HepG2 (cell line): ENCODE results near the gene CCND1. TPM values are rescaled to one million over a fixed set of nuclear protein-coding genes. Genes with fewer than 3 reads are reported as not detected.

ENCODE experiments used
- ATAC-seq: fragments of 200-7000 bp; cut with Tn5 transposase; 3 replicates; pipeline ENCODE4 v1.9.1; 2020; ENCODE audit warnings: mild to moderate bottlenecking, moderate library complexity
- BruUV-seq: library from RNA; stranded (reverse); fragments of 400-500 nt; replicated peaks from 2 replicates; lab custom pipeline; 2021; lab: Mats Ljungman, UMichigan
- CTCF ChIA-PET: fragments of 300-600 bp; formaldehyde crosslinking; extraction: SDS; loops from one replicate; lab custom pipeline; 2021; ENCODE audit warnings: low total read pairs, inconsistent platforms, low intra/inter-chr PET ratio; lab: Yijun Ruan, JAX
- POLR2A ChIA-PET: fragments of 350-600 bp; sonication (Branson Sonifier 250); formaldehyde crosslinking; loops from one replicate; lab custom pipeline; 2020; ENCODE audit warnings: antibody characterized with exemption, inconsistent platforms; lab: Yijun Ruan, JAX
- DNase-seq: peaks from one replicate; pipeline ENCODE4 v3.0.0-alpha.2; 2015; ENCODE audit warnings: low spot score
- FAIRE-seq: peaks from 3 replicates; lab custom pipeline; 2011; peaks lifted over from hg19 to GRCh38; lab: Jason Lieb, UNC
- H2AFZ ChIP-seq: one replicate; pipeline ENCODE4 v1.6.1; 2011; ENCODE audit warnings: low read length, inconsistent platforms
- H3K27ac ChIP-seq: fragments of 300-600 bp; 3 replicates; pipeline ENCODE4 v1.8.0; 2011; ENCODE audit warnings: mixed run types, mild to moderate bottlenecking, mixed read lengths, low read length, inconsistent platforms; ENCODE audit not compliant: insufficient read depth; ENCODE audit errors: extremely low read length
- H3K27me3 ChIP-seq, 2 experiments: fragments of 200-600 bp in 1 of 2; 2 replicates in 1 of 2; 3 replicates in 1 of 2; pipeline versions ENCODE4 v1.6.0 to v1.8.0; 2011; ENCODE audit warnings: low read length in 2 of 2, mild to moderate bottlenecking in 2 of 2, moderate library complexity in 2 of 2, inconsistent platforms in 1 of 2; ENCODE audit not compliant: insufficient read depth in 2 of 2, control insufficient read depth in 1 of 2
- H3K36me3 ChIP-seq, 2 experiments: fragments of 200-600 bp in 1 of 2; replicated peaks in 1 of 2; 2 replicates in 1 of 2; 3 replicates in 1 of 2; pipeline versions ENCODE4 v1.5.1 to v1.8.0; 2011; ENCODE audit warnings: low read length in 2 of 2, inconsistent platforms in 1 of 2; ENCODE audit not compliant: insufficient read depth in 2 of 2, control insufficient read depth in 1 of 2
- H3K4me1 ChIP-seq: 2 replicates; pipeline ENCODE4 v1.5.1; 2012; ENCODE audit warnings: low read length, inconsistent platforms; ENCODE audit not compliant: insufficient read depth
- H3K4me2 ChIP-seq: 2 replicates; pipeline ENCODE4 v1.6.0; 2011; ENCODE audit warnings: low read depth, low read length, inconsistent platforms
- H3K4me3 ChIP-seq, 3 experiments: fragments of 200-600 bp in 1 of 3; sonication (generic), shearing (Covaris generic) in 1 of 3; replicated peaks in 1 of 3; 2 replicates each; pipeline ENCODE4 v1.5.1; 2011 to 2016; ENCODE audit warnings: low read length in 3 of 3, inconsistent platforms in 2 of 3, low read depth in 2 of 3, mild to moderate bottlenecking in 2 of 3, control low read depth in 1 of 3, mixed read lengths in 1 of 3; ENCODE audit not compliant: insufficient read depth in 1 of 3
- H3K79me2 ChIP-seq: one replicate; pipeline ENCODE4 v1.6.1; 2011; ENCODE audit warnings: low read length, inconsistent platforms; ENCODE audit not compliant: insufficient read depth
- H3K9ac ChIP-seq: 2 replicates; pipeline ENCODE4 v1.6.0; 2011; ENCODE audit warnings: mild to moderate bottlenecking, low read depth, low read length, inconsistent platforms; ENCODE audit not compliant: insufficient read depth
- H3K9me3 ChIP-seq: 2 replicates; pipeline ENCODE4 v1.5.1; 2012; ENCODE audit warnings: mild to moderate bottlenecking, low read length
- H4K20me1 ChIP-seq: 2 replicates; pipeline ENCODE4 v1.6.0; 2011; ENCODE audit warnings: inconsistent platforms, mild to moderate bottlenecking, low read length, moderate library complexity; ENCODE audit not compliant: insufficient read depth
- AGO2 ChIP-seq: fragments of 200-400 bp; formaldehyde crosslinking; optimal IDR thresholded peaks from 2 replicates; pipeline ENCODE3; 2017; ENCODE audit warnings: mild to moderate bottlenecking, low read depth, low read length, moderate library complexity
- IRF2 ChIP-seq: IDR thresholded peaks from 2 replicates; pipeline ENCODE4 v1.6.1; 2018; ENCODE audit warnings: missing genetic modification reagents, missing compliant biosample characterization
- SOX6 ChIP-seq, 2 experiments: fragments of 450-650 bp in 1 of 2; sonication (generic) in 1 of 2; formaldehyde crosslinking in 1 of 2; IDR thresholded peaks; 2 replicates each; pipeline versions ENCODE4 v1.4.0 to v1.6.1; 2017 to 2020; ENCODE audit warnings: antibody characterized with exemption in 1 of 2, mild to moderate bottlenecking in 1 of 2, missing genetic modification reagents in 1 of 2
- YEATS4 ChIP-seq: sonication (generic); formaldehyde crosslinking; IDR thresholded peaks from 2 replicates; pipeline ENCODE4 v1.4.0; 2020; ENCODE audit warnings: missing genetic modification reagents, borderline replicate concordance
- ZNF17 ChIP-seq: sonication (generic); formaldehyde crosslinking; IDR thresholded peaks from 2 replicates; pipeline ENCODE4 v1.5.0; 2020; ENCODE audit warnings: mild to moderate bottlenecking, missing genetic modification reagents
- ZNF816 ChIP-seq: sonication (generic); formaldehyde crosslinking; IDR thresholded peaks from 2 replicates; pipeline ENCODE4 v1.8.0; 2022; ENCODE audit warnings: missing genetic modification reagents, mild to moderate bottlenecking, borderline replicate concordance
- WGBS: methylation state at CpG from one replicate; pipeline ENCODE4 v1.1.6; 2017; ENCODE audit warnings: low lambda C conversion rate; 5-methylcytosine and 5-hydroxymethylcytosine counted together
- in situ Hi-C: cut with HindIII; loops from 2 replicates; pipeline ENCODE4 v1.10.0; 2017; ENCODE audit warnings: low pct_unique_long_range_greater_than_20kb; ENCODE audit not compliant: extremely low pct_ligation_motif_present
- intact Hi-C: fragments of 100-400 bp; cut with micrococcal nuclease; formaldehyde crosslinking; loops from one replicate; pipeline ENCODE4 v1.10.0; 2022; ENCODE audit not compliant: unreplicated experiment
- polyA plus RNA-seq, 8 experiments: library from polyadenylated mRNA; depleted of rRNA in 3 of 8; stranded (reverse) in 7 of 8; unstranded in 1 of 8; fragments of >200 nt; fragmentation: Illumina TruSeq in 4 of 8; extraction: Trizol in 4 of 8; gene quantifications; 2 replicates each; pipeline versions ENCODE4 v1.2.1 to v1.2.3, GENCODE V29; 2011 to 2016; ENCODE audit warnings: low read depth in 4 of 8, missing spikeins in 1 of 8, mixed read lengths in 1 of 8; ENCODE audit not compliant: insufficient read depth in 1 of 8
- total RNA-seq, 5 experiments: library from RNA; depleted of rRNA; stranded (reverse); fragments of >200 nt; fragmentation: Illumina TruSeq; extraction: Trizol; gene quantifications; 2 replicates each; pipeline ENCODE4 v1.2.3, GENCODE V29; 2016; ENCODE audit warnings: low read depth in 1 of 5
- TF ChIP-seq, protein P1 (sequence below): sonication (generic); formaldehyde crosslinking; IDR thresholded peaks from 2 replicates; pipeline ENCODE4 v1.4.0; 2020; ENCODE audit warnings: missing genetic modification reagents, mild to moderate bottlenecking, borderline replicate concordance
- TF ChIP-seq, protein P2 (sequence below): sonication (generic); formaldehyde crosslinking; IDR thresholded peaks from 2 replicates; pipeline ENCODE4 v1.5.0; 2020; ENCODE audit warnings: mild to moderate bottlenecking, missing genetic modification reagents, borderline replicate concordance
- TF ChIP-seq, protein P3 (sequence below): sonication (generic); formaldehyde crosslinking; IDR thresholded peaks from 2 replicates; pipeline ENCODE4 v1.8.1; 2023; ENCODE audit warnings: mild to moderate bottlenecking, missing genetic modification reagents
- TF ChIP-seq, protein P4 (sequence below): sonication (generic); formaldehyde crosslinking; conservative IDR thresholded peaks from 2 replicates; pipeline ENCODE4 v1.5.0; 2020; ENCODE audit warnings: missing genetic modification reagents
- TF ChIP-seq, protein P5 (sequence below): sonication (generic); formaldehyde crosslinking; IDR thresholded peaks from 2 replicates; pipeline ENCODE4 v1.4.0; 2020; ENCODE audit warnings: missing genetic modification reagents

Gene CCND1
- total and polyA plus RNA-seq, 2 of the 13 experiments (the other 11 are each of a cell fraction or from before 2014, with no cell fraction given), result 107 to 136 TPM

DNA sequence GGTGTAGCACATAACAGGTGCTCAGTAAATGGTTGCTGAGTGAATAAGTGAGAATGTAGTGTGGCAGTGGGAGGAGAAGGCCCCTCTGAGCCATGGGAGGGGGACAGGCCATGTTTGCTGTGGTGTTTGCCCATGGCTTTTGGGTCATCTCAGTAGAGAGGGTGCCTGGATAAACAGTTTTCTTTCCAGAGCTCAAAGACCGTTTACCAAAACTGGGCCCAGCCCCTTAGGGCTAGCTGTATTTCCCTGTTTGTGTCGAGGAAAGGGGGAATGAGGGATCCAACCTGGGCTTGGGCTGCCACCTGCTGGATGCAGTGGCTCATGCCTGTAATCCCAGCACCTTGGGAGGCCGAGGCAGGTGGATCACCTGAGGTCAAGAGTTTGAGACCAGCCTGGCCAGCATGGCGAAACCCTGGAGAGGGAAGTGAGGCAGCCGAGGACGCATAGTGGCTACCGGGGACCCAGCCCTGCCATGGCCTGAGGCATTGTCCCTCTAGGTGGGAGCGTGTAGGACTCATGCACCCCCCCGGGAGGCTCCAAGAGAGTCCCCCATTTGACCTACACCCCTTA is 42.9 kb downstream of the CCND1 start:
- in situ Hi-C loops (no loop called here), intact Hi-C loops (no loop called here)
- H3K36me3 ChIP-seq, result no peaks in the 10 kb centered on the region
- H3K9ac ChIP-seq, result no peak overlapping the region
- H3K9me3 ChIP-seq, result no peaks in the 10 kb centered on the region
- ChIA-PET POLR2A (interaction anchor here (1.0 to 1.5 kb wide), 5 partner anchors 9 to 519 kb away, joined by 3 to 12 read pairs (median 3); partner anchors contain the start of genes FADD and LTO1), CTCF (interaction anchor here (1.2 to 3.4 kb wide), 6 partner anchors 14 to 581 kb away, joined by 3 to 20 read pairs (median 10); partner anchors contain the start of gene CCND1)
- no peak overlapping the region for H3K27ac ChIP-seq
- no peaks in the 10 kb centered on the region for H4K20me1 ChIP-seq
- BruUV-seq, result no TSS peak
- no peak overlapping the region for H3K4me2 ChIP-seq
- H2AFZ ChIP-seq, result no peak overlapping the region
- peaks cover 50% of the 10 kb centered on the region for H3K4me1 ChIP-seq
- WGBS, result 38% methylated on average over 5 of the region's 9 CpGs
- H3K79me2 ChIP-seq, result no peaks in the 10 kb centered on the region
- ATAC-seq, result peak; percentile 76
- peak; percentile 56 for FAIRE-seq
- DNase-seq, result peak; percentile 80
- peaks cover 0 to 5% of the 10 kb centered on the region in 2 experiments; a peak in 2 of 5 replicates for H3K27me3 ChIP-seq
- H3K4me3 ChIP-seq, result no peak overlapping the region
- TF ChIP-seq SOX6 (IDR thresholded peaks at IDR 0.05), result no peak
- peak; percentile 29; the same call in 1 of the 2 replicates for TF ChIP-seq SOX6 (CRISPR knock-in tag; IDR thresholded peaks at IDR 0.05)
- no peak for TF ChIP-seq AGO2
- no peak for TF ChIP-seq YEATS4 (CRISPR knock-in tag)
- TF ChIP-seq, protein P1, sequence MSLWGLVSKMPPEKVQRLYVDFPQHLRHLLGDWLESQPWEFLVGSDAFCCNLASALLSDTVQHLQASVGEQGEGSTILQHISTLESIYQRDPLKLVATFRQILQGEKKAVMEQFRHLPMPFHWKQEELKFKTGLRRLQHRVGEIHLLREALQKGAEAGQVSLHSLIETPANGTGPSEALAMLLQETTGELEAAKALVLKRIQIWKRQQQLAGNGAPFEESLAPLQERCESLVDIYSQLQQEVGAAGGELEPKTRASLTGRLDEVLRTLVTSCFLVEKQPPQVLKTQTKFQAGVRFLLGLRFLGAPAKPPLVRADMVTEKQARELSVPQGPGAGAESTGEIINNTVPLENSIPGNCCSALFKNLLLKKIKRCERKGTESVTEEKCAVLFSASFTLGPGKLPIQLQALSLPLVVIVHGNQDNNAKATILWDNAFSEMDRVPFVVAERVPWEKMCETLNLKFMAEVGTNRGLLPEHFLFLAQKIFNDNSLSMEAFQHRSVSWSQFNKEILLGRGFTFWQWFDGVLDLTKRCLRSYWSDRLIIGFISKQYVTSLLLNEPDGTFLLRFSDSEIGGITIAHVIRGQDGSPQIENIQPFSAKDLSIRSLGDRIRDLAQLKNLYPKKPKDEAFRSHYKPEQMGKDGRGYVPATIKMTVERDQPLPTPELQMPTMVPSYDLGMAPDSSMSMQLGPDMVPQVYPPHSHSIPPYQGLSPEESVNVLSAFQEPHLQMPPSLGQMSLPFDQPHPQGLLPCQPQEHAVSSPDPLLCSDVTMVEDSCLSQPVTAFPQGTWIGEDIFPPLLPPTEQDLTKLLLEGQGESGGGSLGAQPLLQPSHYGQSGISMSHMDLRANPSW (CRISPR knock-in tag), result no peak
- TF ChIP-seq ZNF17 (CRISPR knock-in tag), result no peak
- TF ChIP-seq, protein P2, sequence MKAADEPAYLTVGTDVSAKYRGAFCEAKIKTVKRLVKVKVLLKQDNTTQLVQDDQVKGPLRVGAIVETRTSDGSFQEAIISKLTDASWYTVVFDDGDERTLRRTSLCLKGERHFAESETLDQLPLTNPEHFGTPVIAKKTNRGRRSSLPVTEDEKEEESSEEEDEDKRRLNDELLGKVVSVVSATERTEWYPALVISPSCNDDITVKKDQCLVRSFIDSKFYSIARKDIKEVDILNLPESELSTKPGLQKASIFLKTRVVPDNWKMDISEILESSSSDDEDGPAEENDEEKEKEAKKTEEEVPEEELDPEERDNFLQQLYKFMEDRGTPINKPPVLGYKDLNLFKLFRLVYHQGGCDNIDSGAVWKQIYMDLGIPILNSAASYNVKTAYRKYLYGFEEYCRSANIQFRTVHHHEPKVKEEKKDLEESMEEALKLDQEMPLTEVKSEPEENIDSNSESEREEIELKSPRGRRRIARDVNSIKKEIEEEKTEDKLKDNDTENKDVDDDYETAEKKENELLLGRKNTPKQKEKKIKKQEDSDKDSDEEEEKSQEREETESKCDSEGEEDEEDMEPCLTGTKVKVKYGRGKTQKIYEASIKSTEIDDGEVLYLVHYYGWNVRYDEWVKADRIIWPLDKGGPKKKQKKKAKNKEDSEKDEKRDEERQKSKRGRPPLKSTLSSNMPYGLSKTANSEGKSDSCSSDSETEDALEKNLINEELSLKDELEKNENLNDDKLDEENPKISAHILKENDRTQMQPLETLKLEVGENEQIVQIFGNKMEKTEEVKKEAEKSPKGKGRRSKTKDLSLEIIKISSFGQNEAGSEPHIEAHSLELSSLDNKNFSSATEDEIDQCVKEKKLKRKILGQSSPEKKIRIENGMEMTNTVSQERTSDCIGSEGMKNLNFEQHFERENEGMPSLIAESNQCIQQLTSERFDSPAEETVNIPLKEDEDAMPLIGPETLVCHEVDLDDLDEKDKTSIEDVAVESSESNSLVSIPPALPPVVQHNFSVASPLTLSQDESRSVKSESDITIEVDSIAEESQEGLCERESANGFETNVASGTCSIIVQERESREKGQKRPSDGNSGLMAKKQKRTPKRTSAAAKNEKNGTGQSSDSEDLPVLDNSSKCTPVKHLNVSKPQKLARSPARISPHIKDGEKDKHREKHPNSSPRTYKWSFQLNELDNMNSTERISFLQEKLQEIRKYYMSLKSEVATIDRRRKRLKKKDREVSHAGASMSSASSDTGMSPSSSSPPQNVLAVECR (CRISPR knock-in tag), result no peak; the same call in 1 of the 2 replicates
- TF ChIP-seq, protein P3, sequence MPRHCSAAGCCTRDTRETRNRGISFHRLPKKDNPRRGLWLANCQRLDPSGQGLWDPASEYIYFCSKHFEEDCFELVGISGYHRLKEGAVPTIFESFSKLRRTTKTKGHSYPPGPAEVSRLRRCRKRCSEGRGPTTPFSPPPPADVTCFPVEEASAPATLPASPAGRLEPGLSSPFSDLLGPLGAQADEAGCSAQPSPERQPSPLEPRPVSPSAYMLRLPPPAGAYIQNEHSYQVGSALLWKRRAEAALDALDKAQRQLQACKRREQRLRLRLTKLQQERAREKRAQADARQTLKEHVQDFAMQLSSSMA (CRISPR knock-in tag), result no peak
- 0 out of 2 replicates have a peak, but pooled peaks have one; percentile 30 for TF ChIP-seq IRF2 (CRISPR knock-in tag)
- TF ChIP-seq, protein P4, sequence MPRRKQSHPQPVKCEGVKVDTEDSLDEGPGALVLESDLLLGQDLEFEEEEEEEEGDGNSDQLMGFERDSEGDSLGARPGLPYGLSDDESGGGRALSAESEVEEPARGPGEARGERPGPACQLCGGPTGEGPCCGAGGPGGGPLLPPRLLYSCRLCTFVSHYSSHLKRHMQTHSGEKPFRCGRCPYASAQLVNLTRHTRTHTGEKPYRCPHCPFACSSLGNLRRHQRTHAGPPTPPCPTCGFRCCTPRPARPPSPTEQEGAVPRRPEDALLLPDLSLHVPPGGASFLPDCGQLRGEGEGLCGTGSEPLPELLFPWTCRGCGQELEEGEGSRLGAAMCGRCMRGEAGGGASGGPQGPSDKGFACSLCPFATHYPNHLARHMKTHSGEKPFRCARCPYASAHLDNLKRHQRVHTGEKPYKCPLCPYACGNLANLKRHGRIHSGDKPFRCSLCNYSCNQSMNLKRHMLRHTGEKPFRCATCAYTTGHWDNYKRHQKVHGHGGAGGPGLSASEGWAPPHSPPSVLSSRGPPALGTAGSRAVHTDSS (CRISPR knock-in tag), result no peak
- TF ChIP-seq ZNF816 (CRISPR knock-in tag), result no peak
- TF ChIP-seq, protein P5, sequence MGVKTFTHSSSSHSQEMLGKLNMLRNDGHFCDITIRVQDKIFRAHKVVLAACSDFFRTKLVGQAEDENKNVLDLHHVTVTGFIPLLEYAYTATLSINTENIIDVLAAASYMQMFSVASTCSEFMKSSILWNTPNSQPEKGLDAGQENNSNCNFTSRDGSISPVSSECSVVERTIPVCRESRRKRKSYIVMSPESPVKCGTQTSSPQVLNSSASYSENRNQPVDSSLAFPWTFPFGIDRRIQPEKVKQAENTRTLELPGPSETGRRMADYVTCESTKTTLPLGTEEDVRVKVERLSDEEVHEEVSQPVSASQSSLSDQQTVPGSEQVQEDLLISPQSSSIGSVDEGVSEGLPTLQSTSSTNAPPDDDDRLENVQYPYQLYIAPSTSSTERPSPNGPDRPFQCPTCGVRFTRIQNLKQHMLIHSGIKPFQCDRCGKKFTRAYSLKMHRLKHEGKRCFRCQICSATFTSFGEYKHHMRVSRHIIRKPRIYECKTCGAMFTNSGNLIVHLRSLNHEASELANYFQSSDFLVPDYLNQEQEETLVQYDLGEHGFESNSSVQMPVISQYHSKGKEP (CRISPR knock-in tag), result no peak
